Right atrium auricular region (tissue), 2 donors: Measurements from ENCODE around the gene COL13A1. TPM values are rescaled to one million over a fixed set of nuclear protein-coding genes. Genes with fewer than 3 reads are reported as not detected.

Experiments
- DNase-seq: peaks from one replicate; pipeline ENCODE4 v3.0.0-alpha.2; 2019; ENCODE audit warnings: low spot score
- H3K27ac ChIP-seq, 2 donors: fragments of 200-600 bp; sonication (generic); 1 replicate in 1 of 2; 2 replicates in 1 of 2; pipeline ENCODE4 v1.5.1; 2016 to 2019
- H3K27me3 ChIP-seq, 2 donors: fragments of 200-600 bp; sonication (generic); one replicate each; pipeline versions ENCODE4 v1.5.1 to v1.6.0; 2017 to 2019
- H3K36me3 ChIP-seq: fragments of 200-600 bp; sonication (generic); one replicate; pipeline ENCODE4 v1.5.1; 2016
- H3K4me1 ChIP-seq, 2 donors: fragments of 200-600 bp; sonication (generic); one replicate each; pipeline versions ENCODE4 v1.5.1 to v1.6.0; 2017 to 2019
- H3K4me3 ChIP-seq, 2 donors: fragments of 200-600 bp; sonication (generic); 1 replicate in 1 of 2; 2 replicates in 1 of 2; pipeline ENCODE4 v1.5.1; 2017 to 2019; ENCODE audit warnings: mild to moderate bottlenecking in 1 of 2, moderate library complexity in 1 of 2
- H3K9me3 ChIP-seq, 2 donors: fragments of 200-600 bp; sonication (generic); one replicate each; pipeline ENCODE4 v1.5.1; 2019
- total RNA-seq, 2 donors: library from RNA; depleted of rRNA; stranded (reverse); fragments of >200 nt; gene quantifications; one replicate each; pipeline ENCODE4 v1.1.0, GENCODE V29; 2016
- TF ChIP-seq, protein P1 (sequence below), 2 donors: fragments of 200-600 bp; sonication (generic); IDR thresholded peaks; one replicate each; pipeline ENCODE4 v1.5.1; 2019; ENCODE audit warnings: antibody characterized with exemption in 2 of 2

Gene COL13A1
- total RNA-seq, 2 donors from 2014 or later, result 5.7 to 11.8 TPM

DNA sequence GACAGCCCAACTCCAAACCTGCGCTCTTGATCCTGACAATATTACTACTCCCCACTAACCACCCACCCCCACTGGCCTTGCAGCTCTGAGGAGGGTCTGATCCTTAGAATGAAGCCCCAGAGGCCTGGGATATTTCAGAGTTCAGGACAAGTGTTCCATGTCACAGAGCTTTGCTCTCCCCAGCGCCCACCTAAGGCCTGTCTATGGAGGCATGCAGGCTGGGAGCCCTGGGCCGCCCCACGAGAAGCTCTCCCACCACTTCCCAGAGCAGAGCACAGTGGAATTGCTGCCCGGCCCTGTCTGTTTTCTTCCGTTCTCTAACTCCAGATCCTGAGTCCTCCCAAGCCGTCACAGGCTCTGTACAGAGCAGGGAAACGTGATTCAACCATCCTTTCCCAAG lies 74.6 kb downstream of the COL13A1 start:
- H3K36me3 ChIP-seq, result no peaks in the 10 kb centered on the region
- DNase-seq, result no peak

GRCh38 chr10:69876931-69877330 lies 75.2 kb downstream of the COL13A1 start:
- H3K4me1 ChIP-seq, result peaks cover 0 to 5% of the 10 kb centered on the region in 2 donors
- TF ChIP-seq, protein P1, sequence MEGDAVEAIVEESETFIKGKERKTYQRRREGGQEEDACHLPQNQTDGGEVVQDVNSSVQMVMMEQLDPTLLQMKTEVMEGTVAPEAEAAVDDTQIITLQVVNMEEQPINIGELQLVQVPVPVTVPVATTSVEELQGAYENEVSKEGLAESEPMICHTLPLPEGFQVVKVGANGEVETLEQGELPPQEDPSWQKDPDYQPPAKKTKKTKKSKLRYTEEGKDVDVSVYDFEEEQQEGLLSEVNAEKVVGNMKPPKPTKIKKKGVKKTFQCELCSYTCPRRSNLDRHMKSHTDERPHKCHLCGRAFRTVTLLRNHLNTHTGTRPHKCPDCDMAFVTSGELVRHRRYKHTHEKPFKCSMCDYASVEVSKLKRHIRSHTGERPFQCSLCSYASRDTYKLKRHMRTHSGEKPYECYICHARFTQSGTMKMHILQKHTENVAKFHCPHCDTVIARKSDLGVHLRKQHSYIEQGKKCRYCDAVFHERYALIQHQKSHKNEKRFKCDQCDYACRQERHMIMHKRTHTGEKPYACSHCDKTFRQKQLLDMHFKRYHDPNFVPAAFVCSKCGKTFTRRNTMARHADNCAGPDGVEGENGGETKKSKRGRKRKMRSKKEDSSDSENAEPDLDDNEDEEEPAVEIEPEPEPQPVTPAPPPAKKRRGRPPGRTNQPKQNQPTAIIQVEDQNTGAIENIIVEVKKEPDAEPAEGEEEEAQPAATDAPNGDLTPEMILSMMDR (IDR thresholded peaks at IDR 0.05), result no peak
- H3K36me3 ChIP-seq, result no peaks in the 10 kb centered on the region
- H3K9me3 ChIP-seq, result no peaks in the 10 kb centered on the region
- DNase-seq, result no peak
- no peak overlapping the region for H3K4me3 ChIP-seq
- H3K27ac ChIP-seq, result no peak overlapping the region
- no peaks in the 10 kb centered on the region for H3K27me3 ChIP-seq

More for the DNA sequence above, 74.6 kb downstream of the COL13A1 start:
- TF ChIP-seq, protein P1 (IDR thresholded peaks at IDR 0.05), result no peak
- Histone ChIP-seq H3K9me3 (no peaks in the 10 kb centered on the region), H3K4me3 (no peak overlapping the region), H3K27ac (no peak overlapping the region), H3K27me3 (no peaks in the 10 kb centered on the region), H3K4me1 (peaks cover 0 to 5% of the 10 kb centered on the region in 2 donors)

DNA sequence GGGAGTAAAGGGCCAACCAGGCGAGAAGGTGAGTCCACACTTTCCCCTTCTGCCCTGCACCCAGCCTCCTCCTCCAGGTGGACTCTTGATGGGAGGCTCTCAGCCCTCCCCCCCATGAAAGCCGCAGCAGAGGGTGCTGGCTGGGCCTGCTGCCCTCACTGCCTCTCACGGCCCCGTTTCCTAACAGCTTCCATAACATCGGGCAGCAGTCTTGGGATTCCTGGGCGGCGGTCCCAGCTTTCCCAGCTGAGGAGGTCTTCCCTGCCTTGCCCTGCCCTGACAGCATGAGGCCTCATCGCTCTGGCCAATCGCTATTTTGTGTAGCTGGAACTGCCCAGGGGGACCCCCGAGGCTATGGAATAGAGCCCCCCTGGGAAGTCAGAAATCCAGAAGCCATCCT lies 76.3 kb downstream of the COL13A1 start:
- Histone ChIP-seq H3K27me3 (no peaks in the 10 kb centered on the region), H3K4me1 (peaks cover 0 to 5% of the 10 kb centered on the region in 2 donors), H3K9me3 (no peaks in the 10 kb centered on the region), H3K27ac (no peak overlapping the region), H3K36me3 (no peaks in the 10 kb centered on the region), H3K4me3 (no peak overlapping the region)
- DNase-seq, result no peak
- TF ChIP-seq, protein P1 (IDR thresholded peaks at IDR 0.05), result no peak

DNA sequence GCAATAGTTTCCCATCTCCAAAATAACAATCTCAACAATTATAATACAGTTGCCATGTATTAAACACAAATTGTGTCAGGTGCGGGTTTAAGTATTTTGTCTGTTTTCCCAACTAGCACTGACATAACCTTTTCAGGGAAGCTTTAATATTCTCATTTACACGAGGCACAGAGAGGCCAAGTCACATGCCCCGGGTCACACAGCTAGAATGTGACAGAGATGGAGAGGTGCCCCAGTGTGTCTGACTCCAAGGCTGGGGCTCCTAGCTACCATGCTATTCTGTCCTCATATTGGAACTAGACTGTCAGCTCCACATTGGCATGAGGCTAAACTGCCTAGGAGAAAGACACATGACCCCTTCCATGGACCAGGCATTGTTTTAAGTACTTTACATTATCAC lies 77.2 kb downstream of the COL13A1 start:
- no peaks in the 10 kb centered on the region for H3K36me3 ChIP-seq
- no peak for DNase-seq
- no peaks in the 10 kb centered on the region for H3K9me3 ChIP-seq
- H3K27me3 ChIP-seq, result no peaks in the 10 kb centered on the region
- TF ChIP-seq, protein P1 (IDR thresholded peaks at IDR 0.05), result no peak
- H3K4me1 ChIP-seq, result peaks cover 0 to 5% of the 10 kb centered on the region in 2 donors
- no peak overlapping the region for H3K4me3 ChIP-seq
- H3K27ac ChIP-seq, result no peak overlapping the region

GRCh38 chr10:69879634-69880257 lies 78.0 kb downstream of the COL13A1 start:
- TF ChIP-seq, protein P1 (IDR thresholded peaks at IDR 0.05), result no peak
- no peaks in the 10 kb centered on the region for H3K27me3 ChIP-seq
- no peak overlapping the region for H3K4me3 ChIP-seq
- no peaks in the 10 kb centered on the region for H3K9me3 ChIP-seq
- peaks cover 0 to 5% of the 10 kb centered on the region in 2 donors for H3K4me1 ChIP-seq
- H3K27ac ChIP-seq, result no peak overlapping the region
- no peak for DNase-seq
- no peaks in the 10 kb centered on the region for H3K36me3 ChIP-seq
